GM12878 (cell line): ENCODE results near the gene NLGN4X. TPM values are rescaled to one million over a fixed set of nuclear protein-coding genes. Genes with fewer than 3 reads are reported as not detected.

Experiments used
- ATAC-seq: fragments of 200-7000 bp; cut with Tn5 transposase; 3 replicates; pipeline ENCODE4 v1.9.1; 2020; ENCODE audit warnings: mild to moderate bottlenecking, moderate library complexity
- BruUV-seq: library from RNA; stranded (reverse); fragments of 400-500 nt; replicated peaks from 2 replicates; lab custom pipeline; 2021; lab: Mats Ljungman, UMichigan
- CTCF ChIA-PET: fragments of 300-600 bp; sonication (Branson Sonifier 250); formaldehyde crosslinking; extraction: SDS; loops from one replicate; lab custom pipeline; 2021; ENCODE audit warnings: inconsistent platforms; lab: Yijun Ruan, JAX
- POLR2A ChIA-PET: fragments of 350-600 bp; formaldehyde crosslinking; extraction: SDS; loops from one replicate; lab custom pipeline; 2021; ENCODE audit warnings: inconsistent platforms; lab: Charles Lee
- RAD21 ChIA-PET: fragments of 300-600 bp; sonication (Branson Sonifier 250); formaldehyde crosslinking; loops from one replicate; lab custom pipeline; 2023; ENCODE audit warnings: antibody characterized with exemption; ENCODE audit not compliant: unreplicated experiment; lab: Charles Lee
- SMC1A ChIA-PET: fragments of 300-600 bp; sonication (Branson Sonifier 250); formaldehyde crosslinking; loops from one replicate; lab custom pipeline; 2023; ENCODE audit not compliant: unreplicated experiment, uncharacterized antibody; lab: Charles Lee
- DNase-seq: peaks from one replicate; pipeline ENCODE4 v3.0.0-alpha.2; 2011; ENCODE audit warnings: low read depth, low spot score
- FAIRE-seq: peaks from 3 replicates; lab custom pipeline; 2011; peaks lifted over from hg19 to GRCh38; lab: Jason Lieb, UNC
- H2AFZ ChIP-seq: 2 replicates; pipeline ENCODE4 v1.6.0; 2011; ENCODE audit warnings: low read depth, low read length, control low read depth; ENCODE audit not compliant: control insufficient read depth
- H3K27ac ChIP-seq: 2 replicates; pipeline ENCODE4 v1.5.1; 2011; ENCODE audit warnings: control low read depth; ENCODE audit not compliant: control insufficient read depth, insufficient read depth
- H3K27me3 ChIP-seq, 2 experiments: replicated peaks in 1 of 2; 2 replicates each; pipeline versions ENCODE4 v1.6.0 to v1.6.1; 2011; ENCODE audit warnings: low read length in 1 of 2; ENCODE audit not compliant: control insufficient read depth in 2 of 2, insufficient read depth in 2 of 2
- H3K36me3 ChIP-seq, 2 experiments: 2 replicates each; pipeline ENCODE4 v1.5.1; 2011; ENCODE audit warnings: low read length in 1 of 2; ENCODE audit not compliant: control insufficient read depth in 2 of 2, insufficient read depth in 2 of 2
- H3K4me1 ChIP-seq: 2 replicates; pipeline ENCODE4 v1.6.1; 2011; ENCODE audit warnings: mild to moderate bottlenecking, low read length, moderate library complexity, mixed read lengths; ENCODE audit not compliant: control insufficient read depth, insufficient read depth
- H3K4me2 ChIP-seq: 2 replicates; pipeline ENCODE4 v1.6.0; 2011; ENCODE audit warnings: control low read depth; ENCODE audit not compliant: control insufficient read depth, insufficient read depth
- H3K4me3 ChIP-seq: fragments of 200-600 bp; sonication (generic); 2 replicates; pipeline ENCODE4 v1.5.1; 2016
- H3K79me2 ChIP-seq: 2 replicates; pipeline ENCODE4 v1.6.0; 2011; ENCODE audit warnings: low read length; ENCODE audit not compliant: control insufficient read depth, insufficient read depth
- H3K9ac ChIP-seq: 2 replicates; pipeline ENCODE4 v1.8.0; 2011; ENCODE audit warnings: low read length, control low read depth, mixed read lengths; ENCODE audit not compliant: control insufficient read depth, insufficient read depth
- H3K9me3 ChIP-seq: replicated peaks from 3 replicates; pipeline ENCODE4 v1.5.1; 2011; ENCODE audit warnings: mild to moderate bottlenecking, low read length; ENCODE audit not compliant: control insufficient read depth, insufficient read depth
- H4K20me1 ChIP-seq: 2 replicates; pipeline ENCODE4 v1.6.0; 2011; ENCODE audit not compliant: control insufficient read depth, insufficient read depth
- CREB1 ChIP-seq: IDR thresholded peaks from 2 replicates; pipeline ENCODE4 v1.6.1; 2012; ENCODE audit warnings: low read depth, mild to moderate bottlenecking, inconsistent platforms
- HDGF ChIP-seq: fragments of 450-650 bp; IDR thresholded peaks from 2 replicates; pipeline ENCODE4 v1.6.1; 2016; ENCODE audit warnings: antibody characterized with exemption
- KDM1A ChIP-seq: fragments of 200-600 bp; sonication (generic); IDR thresholded peaks from 2 replicates; pipeline ENCODE4 v1.6.1; 2016; ENCODE audit warnings: borderline replicate concordance
- MTA2 ChIP-seq: fragments of 450-650 bp; IDR thresholded peaks from 2 replicates; pipeline ENCODE4 v1.6.1; 2016; ENCODE audit warnings: low read depth, mild to moderate bottlenecking, moderate library complexity
- NFXL1 ChIP-seq: fragments of 450-650 bp; IDR thresholded peaks from 2 replicates; pipeline ENCODE4 v1.6.1; 2017; ENCODE audit warnings: antibody characterized with exemption, mild to moderate bottlenecking, borderline replicate concordance
- NR2C1 ChIP-seq: fragments of 450-650 bp; IDR thresholded peaks from 2 replicates; pipeline ENCODE4 v1.6.1; 2017; ENCODE audit warnings: antibody characterized with exemption, mild to moderate bottlenecking, moderate library complexity
- RAD51 ChIP-seq: fragments of 450-650 bp; IDR thresholded peaks from 2 replicates; pipeline ENCODE4 v1.6.1; 2016; ENCODE audit warnings: moderate library complexity, mild to moderate bottlenecking, inconsistent platforms
- SMC3 ChIP-seq: IDR thresholded peaks from 2 replicates; pipeline ENCODE4 v1.6.1; 2011; ENCODE audit warnings: low read length, improper control_type of control experiment, borderline replicate concordance
- YY1 ChIP-seq: IDR thresholded peaks from 2 replicates; pipeline ENCODE4 v1.6.1; 2011; ENCODE audit warnings: low read depth, mild to moderate bottlenecking, low read length
- ZBED1 ChIP-seq: IDR thresholded peaks from 2 replicates; pipeline ENCODE4 v1.6.1; 2016; ENCODE audit warnings: borderline replicate concordance
- WGBS: methylation state at CpG from one replicate; pipeline ENCODE4 v1.1.6; 2016; ENCODE audit warnings: low lambda C conversion rate; ENCODE audit not compliant: insufficient replicate concordance, insufficient coverage; ENCODE audit errors: missing lambda C conversion rate; 5-methylcytosine and 5-hydroxymethylcytosine counted together
- in situ Hi-C: fragments of 300-500 bp; cut with MboI; formaldehyde crosslinking; loops from 9 replicates; pipeline ENCODE4 v1.14.3; 2018; ENCODE audit warnings: mixed read lengths
- intact Hi-C: fragments of 100-400 bp; cut with micrococcal nuclease; formaldehyde crosslinking; loops from one replicate; pipeline ENCODE4 v1.14.2; 2022; ENCODE audit not compliant: unreplicated experiment
- polyA plus RNA-seq, 11 experiments: library from polyadenylated mRNA; depleted of rRNA in 4 of 11; unstranded in 6 of 11; stranded (reverse) in 5 of 11; fragments of >200 nt; fragmentation: Nextera tagmentation in 4 of 11; fragmentation: Illumina TruSeq in 1 of 11; extraction: Ambion mirVana in 4 of 11; extraction: Trizol in 1 of 11; gene quantifications; 1 replicate in 1 of 11; 2 replicates in 10 of 11; pipeline versions ENCODE4 v1.2.1 to v1.2.3, GENCODE V29; 2011 to 2016; ENCODE audit warnings: inconsistent platforms in 2 of 11, missing spikeins in 2 of 11, low read depth in 1 of 11
- total RNA-seq, 4 experiments: library from RNA; depleted of rRNA in 3 of 4; stranded (reverse); fragments of >200 nt in 3 of 4; fragmentation: Illumina TruSeq in 1 of 4; extraction: Trizol in 1 of 4; gene quantifications; 2 replicates each; pipeline versions ENCODE4 v1.2.1 to v1.2.3, GENCODE V29; 2013 to 2021
- TF ChIP-seq, protein P1 (sequence below): IDR thresholded peaks from 2 replicates; pipeline ENCODE4 v1.6.1; 2012; ENCODE audit warnings: low read depth, low read length, improper control_type of control experiment

The NLGN4X gene
- total and polyA plus RNA-seq, 10 of the 15 experiments (the other 5 are each of a cell fraction or from before 2014, with no cell fraction given), result 0.02 to 1.5 (median 0.09) TPM; not detected in 2

DNA sequence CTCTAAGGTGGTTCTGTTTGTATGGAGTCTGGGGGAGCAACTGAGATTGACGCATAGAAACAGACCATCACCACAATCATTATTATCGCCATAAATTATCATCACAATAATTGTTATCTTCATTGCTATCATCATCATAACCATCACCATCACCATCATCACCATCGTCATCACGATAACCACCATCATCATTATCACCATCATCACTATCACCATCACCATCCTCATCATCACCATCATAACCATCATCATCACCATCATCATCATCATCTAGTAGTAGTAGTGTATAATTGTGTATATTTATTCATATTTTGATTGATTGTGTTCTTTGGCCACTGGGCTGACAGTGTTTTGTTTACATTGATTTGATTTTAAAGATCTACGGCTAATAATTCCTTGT is 95.7 kb downstream of the NLGN4X start:
- RAD21 ChIA-PET, result no interaction called here
- Histone ChIP-seq H3K9ac (no peak overlapping the region), H3K36me3 (no peaks in the 10 kb centered on the region), H3K27me3 (no peaks in the 10 kb centered on the region), H3K4me2 (no peak overlapping the region), H3K9me3 (no peaks in the 10 kb centered on the region), H3K79me2 (no peaks in the 10 kb centered on the region)
- WGBS, result 57% methylated on average over 5 of the region's 5 CpGs
- no peak for FAIRE-seq
- in situ Hi-C loops, result no loop called here
- POLR2A ChIA-PET, result no interaction called here
- ATAC-seq, result no peak
- TF ChIP-seq NFXL1 (no peak), ZBED1 (no peak), NR2C1 (no peak), RAD51 (no peak), KDM1A (no peak), YY1 (no peak), CREB1 (no peak), SMC3 (no peak), HDGF (no peak), MTA2 (no peak)
- TF ChIP-seq, protein P1, sequence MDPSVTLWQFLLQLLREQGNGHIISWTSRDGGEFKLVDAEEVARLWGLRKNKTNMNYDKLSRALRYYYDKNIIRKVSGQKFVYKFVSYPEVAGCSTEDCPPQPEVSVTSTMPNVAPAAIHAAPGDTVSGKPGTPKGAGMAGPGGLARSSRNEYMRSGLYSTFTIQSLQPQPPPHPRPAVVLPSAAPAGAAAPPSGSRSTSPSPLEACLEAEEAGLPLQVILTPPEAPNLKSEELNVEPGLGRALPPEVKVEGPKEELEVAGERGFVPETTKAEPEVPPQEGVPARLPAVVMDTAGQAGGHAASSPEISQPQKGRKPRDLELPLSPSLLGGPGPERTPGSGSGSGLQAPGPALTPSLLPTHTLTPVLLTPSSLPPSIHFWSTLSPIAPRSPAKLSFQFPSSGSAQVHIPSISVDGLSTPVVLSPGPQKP, result no peak
- TF ChIP-seq, all 136 proteins: peak for 0
- DNase-seq, result no peak
- Histone ChIP-seq H2AFZ (no peak overlapping the region), H3K4me3 (no peak overlapping the region), H3K4me1 (no peaks in the 10 kb centered on the region), H4K20me1 (no peaks in the 10 kb centered on the region), H3K27ac (no peak overlapping the region)
- ChIA-PET CTCF (no interaction called here), SMC1A (no interaction called here)
- no TSS peak for BruUV-seq
- intact Hi-C loops, result no loop called here
